HG03457 (cell line): Measurements from ENCODE around the gene MARCHF9.
"Not testable (repeated sequence)": the region's sequence is repeated elsewhere in the genome, so short reads cannot be mapped to it uniquely, and the experiment has no call there.

Experiments used
- ATAC-seq: cut with Tn5 transposase; IDR thresholded peaks from one replicate; pipeline ENCODE4 v1.9.1; 2021; ENCODE audit warnings: moderate number of reproducible peaks; ENCODE audit not compliant: unreplicated experiment

MARCHF9 gene

DNA sequence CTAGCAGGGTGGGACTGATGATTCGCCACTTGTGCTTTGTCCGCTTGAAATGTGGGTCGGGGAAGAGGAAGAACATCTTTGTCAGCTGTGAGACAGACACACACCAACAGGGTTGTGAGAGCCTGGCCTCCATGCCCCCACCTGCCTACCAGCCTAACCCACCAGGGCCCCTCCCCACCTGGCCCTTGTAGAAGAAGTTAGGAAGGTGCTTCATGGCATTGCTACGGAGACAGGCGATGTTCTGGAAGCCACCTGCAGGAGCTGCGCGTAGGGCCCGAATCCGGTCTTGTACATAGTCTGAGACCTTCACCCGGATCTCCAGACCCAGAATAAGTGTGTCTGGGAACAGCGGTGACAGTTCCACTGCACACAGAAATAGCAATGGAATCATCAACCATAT is 14.7 kb downstream of the MARCHF9 start:
- ATAC-seq = no peak

DNA sequence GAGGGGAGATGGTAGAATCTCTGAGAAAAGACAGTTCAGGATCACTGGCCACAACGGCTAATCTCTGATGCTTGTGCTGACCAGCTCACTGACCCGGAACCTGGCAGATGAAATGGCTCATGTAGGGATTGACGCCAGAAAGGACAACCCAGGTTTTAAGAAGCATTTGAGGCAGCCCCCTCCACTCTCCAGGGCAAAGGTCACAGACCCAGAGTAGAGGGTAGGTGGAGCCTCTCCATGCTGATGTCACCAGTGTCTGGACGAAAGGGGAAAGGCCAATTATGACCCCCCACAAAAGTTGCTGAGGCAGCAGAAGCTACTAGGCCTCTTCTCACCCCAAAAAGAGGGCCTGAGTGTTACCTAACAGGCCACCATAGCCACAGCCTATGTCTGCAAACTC is 15.8 kb downstream of the MARCHF9 start:
- ATAC-seq = no peak

DNA sequence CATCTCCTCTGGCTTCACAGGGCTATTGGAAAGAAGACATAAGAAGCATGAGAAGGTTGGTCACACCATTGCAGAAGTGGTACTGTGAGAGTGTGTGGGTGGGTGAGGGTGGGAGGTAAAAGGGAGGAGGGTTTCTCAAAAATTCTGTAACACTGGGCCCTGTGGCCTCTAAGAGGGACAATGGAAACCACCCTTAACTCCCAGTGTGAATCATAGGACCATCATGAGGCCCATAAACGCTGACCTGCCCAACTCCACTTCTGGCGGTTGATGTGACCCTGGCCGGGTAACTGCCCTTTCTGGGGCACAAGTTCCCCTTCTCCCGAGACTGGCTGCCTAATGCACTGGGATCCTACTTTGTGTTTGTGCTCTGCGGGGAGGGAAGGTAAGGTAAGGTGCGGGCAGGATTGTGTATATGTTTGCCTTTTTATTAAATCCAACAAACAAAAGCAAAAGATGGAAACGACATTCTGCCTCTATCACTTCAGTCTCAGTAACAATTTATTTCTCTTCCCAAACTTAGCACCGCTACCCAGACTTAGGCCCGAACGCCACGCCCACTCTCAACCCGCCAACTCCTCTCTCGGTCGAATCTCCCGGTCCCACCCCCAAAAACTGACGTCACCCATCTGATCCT is 16.5 kb downstream of the MARCHF9 start:
- peak; percentile 40 for ATAC-seq

DNA sequence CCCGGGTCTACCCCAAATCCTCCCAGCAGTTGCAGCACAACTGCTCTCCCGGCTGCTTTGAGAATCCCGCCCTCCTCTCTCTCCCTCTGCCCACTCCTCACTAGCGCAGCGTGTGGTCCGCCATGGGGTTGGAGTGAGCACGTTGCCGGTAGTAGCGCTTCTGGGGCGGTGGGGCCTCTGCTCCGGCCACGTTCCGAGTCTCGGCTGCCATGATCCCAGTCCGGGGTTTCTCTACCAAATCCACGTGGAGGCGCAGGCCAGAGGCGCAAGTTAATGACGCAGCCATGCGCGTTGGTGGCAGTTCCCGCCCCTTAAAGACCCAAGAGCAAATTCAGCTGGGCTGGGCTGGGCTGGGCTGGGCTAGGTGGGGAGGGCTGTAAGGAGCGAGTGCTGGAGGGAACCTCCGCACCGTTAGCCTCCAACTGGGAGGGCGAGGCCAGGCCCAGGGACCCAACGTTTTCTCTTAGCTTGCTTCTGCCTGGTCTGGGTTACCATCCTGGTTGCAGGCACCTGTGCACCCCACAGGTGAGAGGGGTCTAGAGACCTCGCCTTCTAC is 17.0 kb downstream of the MARCHF9 start, which contains the start of gene METTL1:
METTL1 (minus strand) TSS at position 233 of the 556 bp plus-strand sequence; CDS start at position 211, 22 bp downstream.
- ATAC-seq = peak; percentile 68

DNA sequence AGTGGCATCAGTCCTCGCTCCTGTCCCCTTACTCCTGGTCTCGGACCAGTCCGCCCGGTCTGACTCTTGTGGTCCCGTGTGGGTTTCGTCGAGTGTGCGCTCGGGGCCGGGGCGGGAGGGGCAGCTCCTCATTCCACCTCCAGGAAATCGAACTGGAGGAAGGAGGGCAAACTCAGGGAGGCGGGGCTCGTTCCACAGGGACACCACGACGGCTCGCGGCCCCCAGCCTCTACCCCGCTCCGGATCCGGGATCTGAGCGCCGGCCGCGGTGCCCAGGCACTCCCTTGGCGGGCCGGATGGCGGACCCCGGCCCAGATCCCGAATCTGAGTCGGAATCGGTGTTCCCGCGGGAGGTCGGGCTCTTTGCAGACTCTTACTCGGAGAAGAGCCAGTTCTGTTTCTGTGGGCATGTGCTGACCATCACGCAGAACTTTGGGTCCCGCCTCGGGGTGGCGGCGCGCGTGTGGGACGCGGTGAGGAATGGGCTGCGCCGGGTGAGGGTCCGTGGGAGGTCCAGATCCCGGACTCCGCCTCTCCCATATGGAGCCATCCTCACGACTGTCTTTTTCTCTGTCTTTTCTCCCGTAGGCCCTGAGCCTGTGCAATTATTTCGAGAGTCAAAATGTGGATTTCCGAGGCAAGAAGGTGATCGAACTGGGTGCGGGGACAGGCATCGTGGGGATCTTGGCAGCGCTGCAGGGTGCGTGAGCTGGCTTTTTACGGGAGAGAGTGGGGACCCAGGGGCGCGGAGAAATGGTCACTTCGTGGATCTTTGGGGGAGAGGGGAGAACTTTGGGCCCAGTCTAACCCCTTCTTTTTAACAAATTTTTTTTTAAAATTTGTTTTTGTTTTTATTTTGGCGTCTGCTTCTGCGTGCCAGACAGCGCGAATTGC is 17.8 kb downstream of the MARCHF9 start, which contains the start of gene EEF1AKMT3:
EEF1AKMT3 (plus strand) TSS at position 186 of the 894 bp plus-strand sequence; CDS start at position 297, 111 bp downstream.
- ATAC-seq = peak; percentile 15

DNA sequence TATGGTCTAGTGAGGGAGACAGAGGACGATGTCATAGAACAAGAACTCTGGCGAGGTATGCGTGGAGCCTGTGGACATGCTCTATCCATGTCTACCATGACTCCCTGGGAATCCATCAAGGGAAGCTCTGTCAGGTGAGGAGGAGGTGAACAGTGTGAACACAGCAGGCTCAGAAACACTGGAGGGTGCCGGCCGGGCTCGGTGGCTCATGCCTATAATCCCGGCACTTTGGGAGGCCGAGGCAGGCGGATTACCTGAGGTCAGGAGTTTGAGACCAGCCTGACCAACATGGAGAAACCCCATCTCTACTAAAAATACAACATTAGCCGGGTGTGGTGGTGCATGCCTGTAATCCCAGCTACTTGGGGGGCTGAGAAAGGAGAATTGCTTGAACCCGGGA is 19.7 kb downstream of the MARCHF9 start:
- not testable (repeated sequence) for ATAC-seq

DNA sequence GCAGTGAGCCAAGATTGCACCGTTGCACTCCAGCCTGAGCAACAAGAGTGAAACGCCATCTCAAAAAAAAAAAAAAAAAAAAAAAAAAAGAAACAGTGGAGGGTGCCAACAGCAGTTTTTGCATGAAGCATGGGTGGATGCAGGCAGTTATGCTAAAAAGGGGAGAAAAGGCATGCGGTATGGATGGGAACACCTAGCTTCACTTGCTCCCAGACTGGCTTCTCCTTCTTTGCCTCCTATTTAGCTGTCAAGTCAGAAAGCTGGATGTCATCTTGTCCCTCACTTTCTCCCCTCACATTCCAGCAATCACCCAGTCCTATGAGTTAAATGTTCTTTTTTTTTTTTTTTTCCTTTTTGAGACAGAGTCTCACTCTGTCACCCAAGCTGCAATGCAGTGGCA is 20.1 kb downstream of the MARCHF9 start:
- ATAC-seq = no peak

DNA sequence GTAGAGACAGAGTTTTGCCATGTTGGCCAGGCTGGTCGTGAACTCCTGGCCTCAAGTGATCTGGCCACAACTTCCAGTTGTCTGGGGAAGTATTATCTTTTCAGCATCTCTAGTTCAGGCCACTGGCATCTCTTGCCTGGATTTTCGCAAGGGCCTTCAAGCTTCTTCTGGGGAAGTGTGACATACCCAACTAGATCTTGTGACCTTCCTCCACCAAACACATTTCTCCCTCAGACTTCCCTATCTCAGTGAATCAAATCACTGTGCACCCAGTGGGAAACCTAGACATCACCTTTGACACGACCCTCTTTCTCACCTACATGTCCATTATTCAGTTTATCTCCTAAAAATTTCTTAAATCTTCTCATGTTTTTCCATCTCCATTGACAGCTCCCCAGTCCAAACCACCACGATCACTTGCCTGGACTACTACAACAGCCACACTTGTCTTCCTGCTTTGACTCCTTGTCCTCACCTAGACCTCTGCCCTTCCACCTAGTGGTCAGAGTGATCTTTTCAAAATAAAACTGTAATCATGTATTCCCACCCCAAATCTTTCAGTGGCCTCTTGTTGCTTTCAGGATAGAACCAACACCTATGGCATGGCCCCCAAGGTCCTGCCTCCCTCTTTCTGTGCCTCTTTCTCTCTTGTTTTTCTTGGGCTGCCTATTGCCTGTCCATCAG is 20.8 kb downstream of the MARCHF9 start:
- ATAC-seq = no peak

DNA sequence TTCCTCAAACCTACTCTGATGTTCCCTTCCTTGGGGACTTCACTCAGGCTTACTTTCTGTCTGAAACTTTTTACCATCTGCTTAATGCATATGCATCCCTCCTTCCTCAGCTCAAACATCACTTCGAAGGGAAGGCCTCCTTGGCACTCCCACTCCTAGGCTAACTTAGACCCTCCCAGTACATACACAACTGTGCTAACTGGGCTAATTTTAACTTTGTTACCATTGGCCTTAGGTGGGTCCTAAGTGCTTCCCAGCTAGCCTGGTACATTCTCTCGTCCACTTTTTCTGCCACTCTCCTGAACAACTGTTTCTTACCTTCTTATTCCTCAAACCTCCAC is 21.3 kb downstream of the MARCHF9 start:
- no peak for ATAC-seq

DNA sequence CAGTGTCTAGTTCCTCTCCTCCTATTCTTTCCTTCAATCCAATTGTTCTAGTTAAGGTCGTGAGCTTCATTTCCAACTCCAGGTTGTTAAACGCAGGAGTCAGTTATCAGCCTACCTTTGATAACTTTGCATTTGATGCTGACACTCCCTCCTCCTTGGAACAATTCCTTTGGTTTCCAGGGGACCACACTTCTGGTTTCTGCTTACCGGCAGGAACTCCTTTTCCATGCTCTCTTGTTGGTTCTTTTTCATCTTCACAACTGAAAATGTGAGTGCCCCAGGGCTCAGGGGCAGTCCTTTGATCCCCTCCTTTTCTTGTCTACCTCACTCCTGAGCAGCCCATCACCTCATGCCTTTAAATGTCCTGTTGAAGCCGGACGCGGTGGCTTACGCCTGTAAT is 22.5 kb downstream of the MARCHF9 start:
- no peak for ATAC-seq

DNA sequence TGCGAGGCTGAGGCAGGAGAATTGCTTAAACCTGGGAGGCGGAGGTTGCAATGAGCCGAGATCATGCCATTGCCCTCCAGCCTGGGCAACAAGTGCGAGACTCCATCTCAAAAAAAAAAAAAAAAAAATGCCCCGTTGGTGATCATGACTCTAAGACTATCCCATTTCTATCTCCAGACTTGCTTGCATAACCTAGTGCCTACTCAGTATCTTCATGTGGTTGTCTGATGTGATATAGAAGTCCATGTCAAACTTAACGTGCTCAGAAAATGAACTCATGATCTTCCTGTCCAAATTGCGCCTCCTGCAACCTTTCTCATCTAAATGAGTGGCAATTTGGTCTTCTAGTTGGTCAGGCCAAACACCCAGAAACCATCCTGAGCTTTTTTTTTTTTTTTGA is 23.0 kb downstream of the MARCHF9 start:
- ATAC-seq = no peak

DNA sequence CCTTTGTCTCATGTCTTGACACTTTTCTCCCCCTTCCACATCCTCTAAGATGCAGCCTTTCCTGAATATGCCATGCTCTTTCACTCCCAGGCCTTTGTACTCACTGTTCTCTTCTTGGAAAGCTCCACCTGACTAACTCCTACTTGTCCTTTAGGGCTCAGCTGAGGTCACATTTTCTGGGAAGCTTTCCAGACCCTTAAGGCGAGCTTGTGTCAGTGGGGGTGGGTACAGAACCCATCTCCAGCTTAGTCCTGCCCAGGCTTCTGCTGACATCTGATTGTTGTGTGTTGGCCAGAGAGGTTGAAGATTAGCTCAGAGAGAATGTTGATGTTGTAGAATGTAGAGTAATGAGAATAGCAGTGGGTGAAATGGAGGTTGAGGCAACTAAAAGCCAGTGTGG is 24.8 kb downstream of the MARCHF9 start:
- no peak for ATAC-seq

DNA sequence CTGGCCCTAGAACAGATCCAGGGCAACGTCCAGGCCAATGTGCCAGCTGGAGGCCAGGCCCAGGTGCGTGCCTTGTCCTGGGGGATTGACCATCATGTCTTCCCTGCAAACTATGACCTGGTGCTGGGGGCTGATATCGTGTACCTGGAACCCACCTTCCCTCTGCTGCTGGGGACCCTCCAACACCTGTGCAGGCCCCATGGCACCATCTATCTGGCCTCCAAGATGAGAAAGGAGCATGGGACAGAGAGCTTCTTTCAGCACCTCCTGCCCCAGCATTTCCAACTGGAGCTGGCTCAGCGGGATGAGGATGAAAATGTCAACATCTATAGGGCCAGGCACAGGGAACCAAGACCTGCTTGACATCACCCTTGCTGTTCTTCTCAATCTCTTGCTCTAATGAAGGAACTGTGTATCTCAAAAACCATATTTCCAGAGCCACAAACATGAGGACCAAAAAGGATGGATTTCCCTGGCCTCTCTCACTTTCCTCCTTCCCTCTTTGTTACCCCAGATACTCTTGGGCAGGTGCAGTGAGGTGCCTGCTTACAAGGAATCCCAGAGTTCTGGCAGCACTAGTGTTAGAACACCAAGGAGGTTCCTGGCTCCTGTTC is 25.5 kb downstream of the MARCHF9 start:
- no peak for ATAC-seq

DNA sequence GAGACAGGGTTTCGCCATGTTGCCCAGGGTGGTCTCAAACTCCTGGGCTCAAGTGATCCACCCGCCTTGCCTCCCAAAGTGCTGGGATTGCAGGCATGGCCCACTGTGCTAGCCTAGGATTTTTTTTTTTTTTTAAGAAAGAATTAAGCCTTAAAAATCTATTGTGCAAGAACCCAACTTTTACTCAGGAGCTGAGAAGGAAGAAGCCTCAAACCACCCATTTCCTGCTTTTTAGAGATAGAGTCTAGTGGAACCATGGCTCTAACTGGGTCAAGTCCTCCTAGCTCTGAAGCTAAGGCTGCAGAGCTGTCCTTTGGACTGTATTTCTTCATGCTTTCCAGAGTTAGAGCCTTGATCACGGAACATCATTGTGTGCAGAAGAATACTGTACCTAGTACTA is 26.3 kb downstream of the MARCHF9 start:
- ATAC-seq = no peak

DNA sequence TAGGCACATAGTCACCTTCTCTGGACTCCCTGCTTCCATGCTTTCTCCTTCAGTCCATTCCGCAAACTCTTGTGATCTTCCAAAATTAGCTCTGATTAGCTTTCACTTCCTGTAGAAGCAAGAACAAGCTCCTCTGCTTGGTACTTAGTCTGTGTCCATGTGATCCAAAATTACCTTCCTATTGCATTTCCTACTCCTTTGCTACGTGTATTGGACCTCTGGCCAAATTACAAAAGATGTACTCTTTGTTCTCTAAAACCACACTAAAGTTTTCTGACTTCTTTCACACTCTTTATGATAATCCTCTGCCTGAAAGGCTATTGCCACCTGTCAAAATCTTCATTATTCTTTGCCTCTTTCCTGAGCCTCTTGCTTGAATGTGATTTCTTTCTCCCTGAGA is 26.9 kb downstream of the MARCHF9 start:
- no peak for ATAC-seq

DNA sequence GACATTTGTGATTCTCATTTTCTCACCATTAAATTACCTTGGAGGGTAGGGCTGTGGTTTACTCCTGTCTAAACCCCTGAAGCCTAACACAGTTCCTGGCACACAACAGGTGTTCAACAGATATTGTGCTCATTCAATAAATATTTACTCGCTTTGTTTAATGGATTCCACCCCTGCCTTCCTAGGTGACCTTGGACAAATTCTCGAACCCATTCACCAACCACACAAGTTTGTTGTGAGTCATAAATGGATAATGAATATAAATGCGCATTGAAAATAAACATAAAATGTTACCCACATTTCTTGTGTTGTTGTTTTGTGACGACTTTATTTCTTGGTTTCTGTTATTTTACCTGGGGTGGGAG is 27.3 kb downstream of the MARCHF9 start:
- peak; percentile 3 for ATAC-seq

DNA sequence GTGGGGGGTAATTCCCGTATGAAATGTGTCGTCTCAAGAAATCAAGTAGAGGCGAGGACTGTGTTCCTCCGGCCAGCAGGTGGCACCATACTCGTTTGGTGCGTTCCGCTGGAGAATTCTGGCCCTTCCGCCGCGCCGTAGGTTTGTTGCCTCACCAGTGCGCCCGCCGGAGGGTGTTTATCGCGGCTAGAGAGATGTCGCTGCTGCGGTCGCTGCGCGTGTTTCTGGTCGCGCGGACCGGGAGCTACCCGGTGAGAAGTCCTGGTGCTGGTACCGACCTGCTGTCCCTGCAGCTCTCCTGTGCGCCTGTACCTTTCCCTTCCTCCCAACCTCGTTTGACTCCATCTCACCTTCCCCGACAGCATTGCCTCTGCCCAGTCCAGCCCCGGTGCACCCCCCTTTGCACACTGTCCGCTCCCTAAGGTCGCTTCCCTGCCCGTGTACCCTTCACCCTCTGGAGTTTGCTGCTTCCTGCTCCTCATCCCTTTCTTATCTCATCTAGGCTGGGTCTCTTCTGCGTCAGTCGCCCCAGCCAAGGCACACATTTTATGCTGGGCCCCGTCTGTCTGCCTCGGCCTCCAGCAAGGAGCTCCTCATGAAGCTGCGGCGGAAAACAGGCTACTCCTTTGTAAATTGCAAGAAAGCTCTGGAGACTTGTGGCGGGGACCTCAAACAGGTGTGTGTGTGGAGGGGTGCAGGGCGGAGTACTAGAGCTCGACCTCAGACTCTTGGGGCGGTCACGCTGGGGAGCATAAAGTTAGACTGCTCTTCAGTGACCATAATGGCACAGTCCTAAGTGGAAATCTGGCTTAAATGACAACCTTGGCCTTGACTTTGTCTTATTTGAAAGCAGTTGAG is 27.9 kb downstream of the MARCHF9 start, which contains the start of gene TSFM:
TSFM (plus strand) TSS at position 180 of the 858 bp plus-strand sequence; CDS start at position 195, 15 bp downstream.
- ATAC-seq = peak; percentile 69

DNA sequence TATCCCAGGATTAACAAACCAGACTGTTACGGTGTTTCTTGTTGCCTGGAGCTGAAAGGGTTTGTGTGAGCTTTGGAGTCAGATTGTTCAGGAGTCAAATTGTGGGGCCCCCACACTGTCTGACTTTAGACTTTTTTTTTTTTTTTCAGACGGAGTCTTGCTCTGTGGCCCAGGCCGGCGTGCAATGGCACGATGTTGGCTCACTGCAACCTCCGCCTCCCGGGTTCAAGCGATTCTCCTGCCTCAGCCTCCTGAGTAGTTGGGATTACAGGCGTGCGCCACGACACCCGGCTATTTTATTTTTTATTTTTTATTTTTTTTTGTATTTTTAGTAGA is 28.5 kb downstream of the MARCHF9 start:
- ATAC-seq = no peak

DNA sequence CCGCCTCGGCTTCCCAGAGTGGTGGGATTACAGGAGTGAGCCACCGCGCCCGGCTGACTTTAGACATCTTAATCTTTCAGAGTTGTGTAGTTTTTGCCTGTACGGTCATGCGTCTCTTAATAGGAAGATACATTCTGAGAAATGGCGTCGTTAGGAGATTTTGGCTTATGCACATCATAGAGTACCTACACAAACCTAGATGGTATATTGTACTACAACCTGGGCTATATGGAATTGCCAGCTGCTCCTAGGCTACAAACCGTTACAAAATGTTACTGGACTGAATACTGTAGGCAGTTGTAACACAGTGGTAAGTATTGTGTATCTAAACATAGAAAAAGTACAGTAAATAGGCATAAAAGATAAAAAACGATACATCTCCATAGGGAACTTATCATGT is 29.0 kb downstream of the MARCHF9 start:
- no peak for ATAC-seq

DNA sequence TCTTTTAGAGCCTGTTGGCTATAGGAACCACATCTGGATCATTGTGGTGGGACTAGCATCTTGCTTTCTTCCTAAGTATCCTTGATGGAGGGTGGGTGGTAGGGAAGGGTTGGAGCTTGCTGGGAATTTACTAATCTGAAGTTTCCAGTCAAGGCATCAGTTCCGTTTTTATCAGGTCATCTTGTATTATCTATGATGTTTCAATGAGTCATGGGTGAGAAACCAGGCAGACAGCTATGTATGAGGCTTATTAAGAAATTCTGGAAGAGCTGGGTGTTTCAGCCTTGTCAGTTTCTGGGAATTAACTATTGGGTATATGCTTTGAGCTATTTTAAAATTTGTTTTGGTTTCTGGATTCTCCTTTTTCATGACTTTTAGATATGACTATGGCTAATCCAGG is 39.0 kb downstream of the MARCHF9 start:
- no peak for ATAC-seq
